ENCODE data around the gene PAPPA2.

DNA sequence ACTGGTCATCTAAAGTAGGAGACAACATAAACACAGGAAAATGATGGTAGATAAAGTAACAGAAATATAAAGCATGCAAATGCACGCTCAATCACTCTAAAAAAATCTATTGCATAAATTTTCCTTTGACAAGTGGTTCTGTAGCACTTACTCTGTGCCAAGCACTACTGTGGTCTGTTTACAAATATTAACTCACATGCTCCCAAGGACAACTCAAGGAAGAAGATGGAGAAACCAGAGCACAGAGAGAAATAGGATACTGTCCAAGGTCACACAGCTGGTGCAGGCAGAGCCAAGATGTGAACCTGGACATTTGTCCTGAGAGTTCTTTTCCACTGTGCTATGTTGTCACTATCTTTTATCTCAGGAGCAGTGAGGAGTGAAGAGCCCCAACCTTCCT is 105.2 kb downstream of the PAPPA2 start:
- TF ChIP-seq, protein P1, sequence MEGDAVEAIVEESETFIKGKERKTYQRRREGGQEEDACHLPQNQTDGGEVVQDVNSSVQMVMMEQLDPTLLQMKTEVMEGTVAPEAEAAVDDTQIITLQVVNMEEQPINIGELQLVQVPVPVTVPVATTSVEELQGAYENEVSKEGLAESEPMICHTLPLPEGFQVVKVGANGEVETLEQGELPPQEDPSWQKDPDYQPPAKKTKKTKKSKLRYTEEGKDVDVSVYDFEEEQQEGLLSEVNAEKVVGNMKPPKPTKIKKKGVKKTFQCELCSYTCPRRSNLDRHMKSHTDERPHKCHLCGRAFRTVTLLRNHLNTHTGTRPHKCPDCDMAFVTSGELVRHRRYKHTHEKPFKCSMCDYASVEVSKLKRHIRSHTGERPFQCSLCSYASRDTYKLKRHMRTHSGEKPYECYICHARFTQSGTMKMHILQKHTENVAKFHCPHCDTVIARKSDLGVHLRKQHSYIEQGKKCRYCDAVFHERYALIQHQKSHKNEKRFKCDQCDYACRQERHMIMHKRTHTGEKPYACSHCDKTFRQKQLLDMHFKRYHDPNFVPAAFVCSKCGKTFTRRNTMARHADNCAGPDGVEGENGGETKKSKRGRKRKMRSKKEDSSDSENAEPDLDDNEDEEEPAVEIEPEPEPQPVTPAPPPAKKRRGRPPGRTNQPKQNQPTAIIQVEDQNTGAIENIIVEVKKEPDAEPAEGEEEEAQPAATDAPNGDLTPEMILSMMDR (IDR thresholded peaks at IDR 0.05; ENCODE audit: low read length): no peak
- no peak for TF ChIP-seq EZH2 (IDR thresholded peaks at IDR 0.05; ENCODE audit: borderline replicate concordance, low read length)
